Activated T-helper 17 cell treated with anti-CD3 and anti-CD28 coated beads, Interleukin-2, amount 50 U/mL, for 72 hours (primary cell): ENCODE data around the gene ASIC4. TPM values are rescaled to one million over a fixed set of nuclear protein-coding genes. Genes with fewer than 3 reads are reported as not detected.

Experiments used
- ATAC-seq: fragments of 150-1000 bp; cut with Tn5 transposase; replicated peaks from 2 replicates; pipeline ENCODE4 v1.10.0; 2021; ENCODE audit warnings: mild to moderate bottlenecking, moderate library complexity
- H3K27ac Mint-ChIP-seq: one replicate; pipeline ENCODE4 v1.8.0; 2022; ENCODE audit warnings: mixed read lengths
- H3K27me3 Mint-ChIP-seq: one replicate; pipeline ENCODE4 v1.8.0; 2022; ENCODE audit warnings: mixed read lengths
- H3K36me3 Mint-ChIP-seq: one replicate; pipeline ENCODE4 v1.8.0; 2022; ENCODE audit warnings: low read depth, mild to moderate bottlenecking, mixed read lengths
- H3K4me1 Mint-ChIP-seq: one replicate; pipeline ENCODE4 v1.8.0; 2022; ENCODE audit warnings: mixed read lengths
- H3K4me3 Mint-ChIP-seq: one replicate; pipeline ENCODE4 v1.8.0; 2022; ENCODE audit warnings: mild to moderate bottlenecking, mixed read lengths
- H3K9me3 Mint-ChIP-seq: one replicate; pipeline ENCODE4 v1.8.0; 2022; ENCODE audit warnings: mixed read lengths
- total RNA-seq, 2 donors: library from RNA; stranded (reverse); gene quantifications; one replicate each; pipeline ENCODE4 v1.2.3, GENCODE V29; 2022

The ASIC4 gene
- total RNA-seq, 2 donors from 2014 or later: 0.56 TPM; not detected in 1

GRCh38 chr2:219551441-219552381, 37.4 kb downstream of the ASIC4 start:
- Mint-ChIP-seq H3K27me3 (peaks cover 26% of the 10 kb centered on the region), H3K27ac (no peak overlapping the region), H3K4me1 (peaks cover 5% of the 10 kb centered on the region), H3K9me3 (no peaks in the 10 kb centered on the region), H3K4me3 (peak overlapping the region; percentile 75), H3K36me3 (no peaks in the 10 kb centered on the region)
- peak; percentile 33 for ATAC-seq

GRCh38 chr2:219552382-219553167, 38.3 kb downstream of the ASIC4 start:
- H3K9me3 Mint-ChIP-seq: no peaks in the 10 kb centered on the region
- no peaks in the 10 kb centered on the region for H3K36me3 Mint-ChIP-seq
- ATAC-seq: peak; percentile 94
- H3K27me3 Mint-ChIP-seq: peaks cover 28% of the 10 kb centered on the region
- no peak overlapping the region for H3K27ac Mint-ChIP-seq
- peak overlapping the region; percentile 75 for H3K4me3 Mint-ChIP-seq
- H3K4me1 Mint-ChIP-seq: peaks cover 5% of the 10 kb centered on the region

- Mint-ChIP-seq H3K4me1 (peaks cover 5% of the 10 kb centered on the region), H3K27ac (no peak overlapping the region), H3K36me3 (no peaks in the 10 kb centered on the region), H3K9me3 (no peaks in the 10 kb centered on the region), H3K27me3 (peaks cover 28% of the 10 kb centered on the region), H3K4me3 (peak overlapping the region; percentile 75)
- no peak for ATAC-seq
Measured at GRCh38 chr2:219553168-219553417, 38.8 kb downstream of the ASIC4 start.

GRCh38 chr2:219553463-219553963, 39.2 kb downstream of the ASIC4 start:
- H3K9me3 Mint-ChIP-seq: no peaks in the 10 kb centered on the region
- H3K36me3 Mint-ChIP-seq: no peaks in the 10 kb centered on the region
- no peak for ATAC-seq
- peaks cover 5% of the 10 kb centered on the region for H3K4me1 Mint-ChIP-seq
- peak overlapping the region; percentile 75 for H3K4me3 Mint-ChIP-seq
- no peak overlapping the region for H3K27ac Mint-ChIP-seq
- peaks cover 24% of the 10 kb centered on the region for H3K27me3 Mint-ChIP-seq

GRCh38 chr2:219554350-219554749, 40.1 kb downstream of the ASIC4 start:
- Mint-ChIP-seq H3K36me3 (no peaks in the 10 kb centered on the region), H3K9me3 (no peaks in the 10 kb centered on the region), H3K4me3 (no peak overlapping the region), H3K27ac (no peak overlapping the region), H3K4me1 (peaks cover 5% of the 10 kb centered on the region), H3K27me3 (peaks cover 23% of the 10 kb centered on the region)
- ATAC-seq: no peak

GRCh38 chr2:219555956-219556355, 41.7 kb downstream of the ASIC4 start:
- Mint-ChIP-seq H3K27me3 (peaks cover 28% of the 10 kb centered on the region), H3K9me3 (no peaks in the 10 kb centered on the region), H3K27ac (no peak overlapping the region), H3K4me3 (no peak overlapping the region), H3K4me1 (peaks cover 2% of the 10 kb centered on the region), H3K36me3 (no peaks in the 10 kb centered on the region)
- ATAC-seq: no peak

- H3K27me3 Mint-ChIP-seq: peaks cover 26% of the 10 kb centered on the region
- no peaks in the 10 kb centered on the region for H3K9me3 Mint-ChIP-seq
- H3K4me3 Mint-ChIP-seq: no peak overlapping the region
- no peak overlapping the region for H3K27ac Mint-ChIP-seq
- H3K4me1 Mint-ChIP-seq: no peaks in the 10 kb centered on the region
- no peaks in the 10 kb centered on the region for H3K36me3 Mint-ChIP-seq
- ATAC-seq: no peak
Measured at GRCh38 chr2:219556413-219556812, 42.1 kb downstream of the ASIC4 start.

- peaks cover 22% of the 10 kb centered on the region for H3K27me3 Mint-ChIP-seq
- H3K4me3 Mint-ChIP-seq: no peak overlapping the region
- H3K4me1 Mint-ChIP-seq: no peaks in the 10 kb centered on the region
- no peaks in the 10 kb centered on the region for H3K9me3 Mint-ChIP-seq
- ATAC-seq: no peak
- no peaks in the 10 kb centered on the region for H3K36me3 Mint-ChIP-seq
- no peak overlapping the region for H3K27ac Mint-ChIP-seq
Measured at GRCh38 chr2:219557320-219557719, 43.0 kb downstream of the ASIC4 start.

GRCh38 chr2:219557791-219558785, 43.8 kb downstream of the ASIC4 start:
- ATAC-seq: no peak
- H3K4me1 Mint-ChIP-seq: no peaks in the 10 kb centered on the region
- H3K9me3 Mint-ChIP-seq: no peaks in the 10 kb centered on the region
- H3K27ac Mint-ChIP-seq: no peak overlapping the region
- H3K27me3 Mint-ChIP-seq: peaks cover 25% of the 10 kb centered on the region
- no peak overlapping the region for H3K4me3 Mint-ChIP-seq
- no peaks in the 10 kb centered on the region for H3K36me3 Mint-ChIP-seq

GRCh38 chr2:219559156-219559915, 45.1 kb downstream of the ASIC4 start:
- H3K4me3 Mint-ChIP-seq: no peak overlapping the region
- ATAC-seq: no peak
- H3K36me3 Mint-ChIP-seq: no peaks in the 10 kb centered on the region
- H3K27ac Mint-ChIP-seq: no peak overlapping the region
- peaks cover 21% of the 10 kb centered on the region for H3K27me3 Mint-ChIP-seq
- H3K4me1 Mint-ChIP-seq: no peaks in the 10 kb centered on the region
- H3K9me3 Mint-ChIP-seq: no peaks in the 10 kb centered on the region

GRCh38 chr2:219560037-219560892, 46.0 kb downstream of the ASIC4 start:
- Mint-ChIP-seq H3K36me3 (no peaks in the 10 kb centered on the region), H3K27ac (no peak overlapping the region), H3K9me3 (no peaks in the 10 kb centered on the region), H3K4me3 (no peak overlapping the region), H3K4me1 (no peaks in the 10 kb centered on the region), H3K27me3 (peaks cover 21% of the 10 kb centered on the region)
- peak; percentile 35 for ATAC-seq

GRCh38 chr2:219560893-219561178, 46.6 kb downstream of the ASIC4 start:
- H3K27ac Mint-ChIP-seq: no peak overlapping the region
- no peaks in the 10 kb centered on the region for H3K9me3 Mint-ChIP-seq
- H3K4me3 Mint-ChIP-seq: no peak overlapping the region
- no peaks in the 10 kb centered on the region for H3K36me3 Mint-ChIP-seq
- H3K27me3 Mint-ChIP-seq: peaks cover 21% of the 10 kb centered on the region
- ATAC-seq: no peak
- no peaks in the 10 kb centered on the region for H3K4me1 Mint-ChIP-seq
